Hippocampal formation (tissue), 2 donors: Measurements from ENCODE around the gene CNFN.
A peak's percentile ranks its signal among the peaks of the same experiment; 100 is the strongest.

Source experiments
- DNase-seq, 2 donors: peaks; one replicate each; lab custom pipeline; 2025; lab: John Stamatoyannopoulos, UW

The CNFN gene

GRCh38 chr19:42409477-42409876, 19.4 kb upstream of the CNFN start:
- DNase-seq, result no peak

- DNase-seq, result no peak
Measured at GRCh38 chr19:42407816-42408175, 17.7 kb upstream of the CNFN start.

GRCh38 chr19:42407085-42407815, 17.2 kb upstream of the CNFN start:
- no peak for DNase-seq

- DNase-seq, result no peak
Measured at GRCh38 chr19:42406111-42406510, 16.0 kb upstream of the CNFN start.

GRCh38 chr19:42403586-42403985, 13.5 kb upstream of the CNFN start:
- no peak for DNase-seq

- no peak for DNase-seq
Measured at GRCh38 chr19:42402376-42403116, 12.4 kb upstream of the CNFN start.

- DNase-seq, result peak in 1 of 2 donors; percentile 53
Measured at GRCh38 chr19:42401365-42402303, 11.5 kb upstream of the CNFN start.

GRCh38 chr19:42400404-42400803, 10.3 kb upstream of the CNFN start:
- no peak for DNase-seq

GRCh38 chr19:42397263-42398166, 7.4 kb upstream of the CNFN start:
- no peak for DNase-seq

- DNase-seq, result peak; percentile 99
Measured at GRCh38 chr19:42396381-42397262, 6.5 kb upstream of the CNFN start.

- DNase-seq, result no peak
Measured at GRCh38 chr19:42394751-42395150, 4.7 kb upstream of the CNFN start.

- no peak for DNase-seq
Measured at GRCh38 chr19:42392165-42392564, 2.1 kb upstream of the CNFN start.

GRCh38 chr19:42388851-42389489, 1.1 kb downstream of the CNFN start:
- DNase-seq, result no peak

GRCh38 chr19:42386974-42387707, 3.0 kb downstream of the CNFN start:
- DNase-seq, result no peak

GRCh38 chr19:42380155-42380554, 9.9 kb downstream of the CNFN start:
- no peak for DNase-seq

- no peak for DNase-seq
Measured at GRCh38 chr19:42378225-42379215, 11.6 kb downstream of the CNFN start.

- no peak for DNase-seq
Measured at GRCh38 chr19:42376177-42376555, 13.9 kb downstream of the CNFN start.
